ENCODE measurements around the gene HBM. TPM values are rescaled to one million over a fixed set of nuclear protein-coding genes. Genes with fewer than 3 reads are reported as not detected.

Gene HBM
- total RNA-seq, 1 experiment from 2014 or later: not detected

DNA sequence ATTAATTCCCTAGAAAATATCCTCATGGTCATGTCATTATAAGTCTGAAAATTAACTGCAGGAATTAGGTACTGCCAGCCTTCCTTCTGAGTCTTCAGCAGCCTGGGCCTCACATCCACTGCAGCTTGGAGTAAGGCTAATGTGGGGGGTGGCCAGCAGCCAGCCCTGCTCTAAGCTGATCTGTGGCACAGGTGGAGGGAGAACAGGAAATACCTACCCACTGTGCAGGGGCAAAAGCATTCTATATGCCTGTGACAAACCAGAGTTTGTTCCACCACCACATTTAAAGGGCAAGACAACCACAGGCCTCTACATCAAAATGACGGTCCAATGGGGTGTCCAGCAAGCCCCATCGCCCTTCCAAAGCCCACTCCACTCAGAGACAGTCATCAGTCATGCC is 36.7 kb upstream of the HBM start:
- Histone ChIP-seq H3K4me2 (no peak overlapping the region), H3K4me3 (no peak overlapping the region), H3K9me3 (ENCODE audit: insufficient read depth, low read depth) (no peaks in the 10 kb centered on the region), H3K27ac (no peak overlapping the region), H2AFZ (no peak overlapping the region), H3K4me1 (replicated peaks; ENCODE audit: insufficient read depth) (no peaks in the 10 kb centered on the region), H3K36me3 (ENCODE audit: low read depth) (no peaks in the 10 kb centered on the region), H3K9me2 (ENCODE audit: insufficient read depth) (no peaks in the 10 kb centered on the region), H3K79me2 (ENCODE audit: low read depth) (peaks cover 16% of the 10 kb centered on the region), H3K27me3 (ENCODE audit: insufficient read depth, low read depth) (no peaks in the 10 kb centered on the region), H4K20me1 (ENCODE audit: insufficient read depth) (peaks cover 12% of the 10 kb centered on the region), H3F3A (ENCODE audit: insufficient read depth, low read depth) (no peaks in the 10 kb centered on the region)
- BruUV-seq (replicated peaks): no TSS peak
- intact Hi-C loops (cut with micrococcal nuclease; ENCODE audit: unreplicated experiment): no loop called here
- no peak for DNase-seq
- POLR2A ChIA-PET (ENCODE audit: unreplicated experiment): no interaction called here
- TF ChIP-seq EZH2 (IDR thresholded peaks at IDR 0.05; ENCODE audit: low read depth): no peak
- TF ChIP-seq, protein P1, sequence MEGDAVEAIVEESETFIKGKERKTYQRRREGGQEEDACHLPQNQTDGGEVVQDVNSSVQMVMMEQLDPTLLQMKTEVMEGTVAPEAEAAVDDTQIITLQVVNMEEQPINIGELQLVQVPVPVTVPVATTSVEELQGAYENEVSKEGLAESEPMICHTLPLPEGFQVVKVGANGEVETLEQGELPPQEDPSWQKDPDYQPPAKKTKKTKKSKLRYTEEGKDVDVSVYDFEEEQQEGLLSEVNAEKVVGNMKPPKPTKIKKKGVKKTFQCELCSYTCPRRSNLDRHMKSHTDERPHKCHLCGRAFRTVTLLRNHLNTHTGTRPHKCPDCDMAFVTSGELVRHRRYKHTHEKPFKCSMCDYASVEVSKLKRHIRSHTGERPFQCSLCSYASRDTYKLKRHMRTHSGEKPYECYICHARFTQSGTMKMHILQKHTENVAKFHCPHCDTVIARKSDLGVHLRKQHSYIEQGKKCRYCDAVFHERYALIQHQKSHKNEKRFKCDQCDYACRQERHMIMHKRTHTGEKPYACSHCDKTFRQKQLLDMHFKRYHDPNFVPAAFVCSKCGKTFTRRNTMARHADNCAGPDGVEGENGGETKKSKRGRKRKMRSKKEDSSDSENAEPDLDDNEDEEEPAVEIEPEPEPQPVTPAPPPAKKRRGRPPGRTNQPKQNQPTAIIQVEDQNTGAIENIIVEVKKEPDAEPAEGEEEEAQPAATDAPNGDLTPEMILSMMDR (conservative IDR thresholded peaks at IDR 0.05): no peak
- CTCF ChIA-PET: interaction anchor here (0.6 kb wide), 1 partner anchor 22 kb away, joined by 3 read pairs; no protein-coding TSS in a partner anchor

DNA sequence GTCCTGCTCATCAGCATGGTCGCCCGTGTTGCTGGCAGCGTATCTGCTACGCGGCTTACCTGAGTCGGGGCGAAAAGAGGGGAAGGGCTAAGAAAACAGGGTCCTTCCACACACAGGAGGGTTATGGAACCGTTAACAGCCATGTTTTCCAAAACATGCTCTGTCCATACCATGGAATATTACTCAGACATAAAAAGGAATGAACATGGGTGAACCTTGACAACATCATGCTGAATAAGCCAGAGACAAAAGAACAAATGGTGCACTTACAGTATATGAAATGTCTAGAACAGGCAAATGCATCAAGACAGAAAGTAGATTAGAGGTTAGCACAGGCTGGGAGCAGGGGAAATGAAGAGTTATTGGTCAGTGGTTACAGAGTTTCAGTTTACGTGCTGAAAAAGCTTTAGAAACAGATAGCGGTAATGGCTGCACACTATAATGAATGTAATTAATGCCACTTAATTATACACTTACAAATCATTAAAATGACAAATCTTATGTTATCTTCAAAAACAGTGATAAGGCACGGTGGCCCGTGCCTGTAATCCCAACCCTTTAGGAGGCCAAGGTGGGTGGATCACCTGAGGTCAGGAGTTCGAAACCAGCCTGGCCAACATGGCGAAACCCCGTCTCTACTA is 35.1 kb upstream of the HBM start:
- TF ChIP-seq EZH2 (IDR thresholded peaks at IDR 0.05; ENCODE audit: low read depth): no peak
- TF ChIP-seq, protein P1 (conservative IDR thresholded peaks at IDR 0.05): no peak
- Histone ChIP-seq H3K4me1 (replicated peaks; ENCODE audit: insufficient read depth) (no peaks in the 10 kb centered on the region), H3K4me2 (no peak overlapping the region), H2AFZ (no peak overlapping the region), H3K9me2 (ENCODE audit: insufficient read depth) (no peaks in the 10 kb centered on the region), H3K27ac (no peak overlapping the region), H3K27me3 (ENCODE audit: insufficient read depth, low read depth) (no peaks in the 10 kb centered on the region), H3K9me3 (ENCODE audit: insufficient read depth, low read depth) (no peaks in the 10 kb centered on the region), H3K4me3 (no peak overlapping the region), H3K36me3 (ENCODE audit: low read depth) (no peaks in the 10 kb centered on the region), H4K20me1 (ENCODE audit: insufficient read depth) (peaks cover 12% of the 10 kb centered on the region), H3F3A (ENCODE audit: insufficient read depth, low read depth) (peaks cover 5% of the 10 kb centered on the region; the same call in 1 of the 2 replicates), H3K79me2 (ENCODE audit: low read depth) (peaks cover 29% of the 10 kb centered on the region)
- POLR2A ChIA-PET (ENCODE audit: unreplicated experiment): interaction anchor here (0.6 kb wide), 1 partner anchor 125 kb away, joined by 3 read pairs; no protein-coding TSS in a partner anchor
- BruUV-seq (replicated peaks): no TSS peak
- DNase-seq: no peak
- CTCF ChIA-PET: no interaction called here
- intact Hi-C loops (cut with micrococcal nuclease; ENCODE audit: unreplicated experiment): no loop called here

DNA sequence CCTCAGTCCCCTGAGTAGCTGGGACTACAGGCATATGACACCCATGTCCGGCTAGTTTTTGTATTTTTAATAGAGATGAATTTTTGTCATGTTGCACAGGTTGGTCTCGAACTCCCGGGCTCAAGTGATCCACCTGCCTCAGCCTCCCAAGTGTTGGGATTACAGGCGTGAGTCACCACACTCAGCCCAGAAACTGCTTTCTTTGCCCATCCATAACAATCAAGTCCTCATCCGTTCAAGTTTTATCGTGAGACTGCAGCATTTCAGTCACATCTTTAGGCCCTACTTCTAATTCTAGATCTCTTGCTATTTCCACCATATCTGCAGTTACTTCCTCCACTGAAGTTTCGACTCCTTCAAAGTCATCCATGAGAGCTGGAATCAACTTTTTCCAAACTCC is 33.7 kb upstream of the HBM start:
- Histone ChIP-seq H2AFZ (no peak overlapping the region), H3K79me2 (ENCODE audit: low read depth) (peaks cover 43% of the 10 kb centered on the region), H3K27ac (no peak overlapping the region), H3F3A (ENCODE audit: insufficient read depth, low read depth) (peaks cover 5% of the 10 kb centered on the region; the same call in 1 of the 2 replicates), H3K4me3 (no peak overlapping the region), H3K27me3 (ENCODE audit: insufficient read depth, low read depth) (no peaks in the 10 kb centered on the region), H4K20me1 (ENCODE audit: insufficient read depth) (peaks cover 9% of the 10 kb centered on the region), H3K36me3 (ENCODE audit: low read depth) (no peaks in the 10 kb centered on the region), H3K4me2 (no peak overlapping the region), H3K9me2 (ENCODE audit: insufficient read depth) (no peaks in the 10 kb centered on the region), H3K4me1 (replicated peaks; ENCODE audit: insufficient read depth) (peaks cover 2% of the 10 kb centered on the region; the same call in 1 of the 2 replicates), H3K9me3 (ENCODE audit: insufficient read depth, low read depth) (no peaks in the 10 kb centered on the region)
- POLR2A ChIA-PET (ENCODE audit: unreplicated experiment): no interaction called here
- TF ChIP-seq EZH2 (IDR thresholded peaks at IDR 0.05; ENCODE audit: low read depth): no peak
- TF ChIP-seq, protein P1 (conservative IDR thresholded peaks at IDR 0.05): no peak
- no peak for DNase-seq
- BruUV-seq (replicated peaks): no TSS peak
- CTCF ChIA-PET: no interaction called here
- intact Hi-C loops (cut with micrococcal nuclease; ENCODE audit: unreplicated experiment): no loop called here

All from PC-9 (cell line).